HG03095 (cell line): ENCODE results near the gene SIGLEC1.

ENCODE experiments used
- ATAC-seq: cut with Tn5 transposase; IDR thresholded peaks from one replicate; pipeline ENCODE4 v1.9.1; 2021; ENCODE audit warnings: moderate library complexity; ENCODE audit not compliant: unreplicated experiment

The SIGLEC1 gene

GRCh38 chr20:3712279-3712873 is at the start of gene SIGLEC1:
SIGLEC1 (minus strand) TSS chr20:3712600; CDS start chr20:3707128, 5,472 bp downstream.
- no peak for ATAC-seq

GRCh38 chr20:3760655-3761348 is 48.4 kb upstream of the SIGLEC1 start:
- ATAC-seq = no peak

GRCh38 chr20:3759884-3760283 is 47.5 kb upstream of the SIGLEC1 start:
- ATAC-seq = no peak

GRCh38 chr20:3759316-3759823 is 47.0 kb upstream of the SIGLEC1 start:
- no peak for ATAC-seq

- ATAC-seq = no peak
Measured at GRCh38 chr20:3758566-3758965, 46.2 kb upstream of the SIGLEC1 start.

- ATAC-seq = no peak
Measured at GRCh38 chr20:3757268-3757667, 44.9 kb upstream of the SIGLEC1 start.

GRCh38 chr20:3755814-3756480 is 43.5 kb upstream of the SIGLEC1 start:
- ATAC-seq = no peak

GRCh38 chr20:3755269-3755668 is 42.9 kb upstream of the SIGLEC1 start:
- ATAC-seq = no peak

- no peak for ATAC-seq
Measured at GRCh38 chr20:3754276-3754630, 41.9 kb upstream of the SIGLEC1 start.

GRCh38 chr20:3753501-3754275 is 41.3 kb upstream of the SIGLEC1 start:
- no peak for ATAC-seq

- no peak for ATAC-seq
Measured at GRCh38 chr20:3753098-3753497, 40.7 kb upstream of the SIGLEC1 start.

- no peak for ATAC-seq
Measured at GRCh38 chr20:3752386-3752759, 40.0 kb upstream of the SIGLEC1 start.

- ATAC-seq = no peak
Measured at GRCh38 chr20:3751675-3752385, 39.4 kb upstream of the SIGLEC1 start.

GRCh38 chr20:3751305-3751674 is 38.9 kb upstream of the SIGLEC1 start:
- ATAC-seq = no peak

GRCh38 chr20:3749689-3750531 is 37.5 kb upstream of the SIGLEC1 start:
- no peak for ATAC-seq

- no peak for ATAC-seq
Measured at GRCh38 chr20:3749087-3749688, 36.8 kb upstream of the SIGLEC1 start.

- no peak for ATAC-seq
Measured at GRCh38 chr20:3748073-3748472, 35.7 kb upstream of the SIGLEC1 start.

- ATAC-seq = no peak
Measured at GRCh38 chr20:3747471-3747870, 35.1 kb upstream of the SIGLEC1 start.

GRCh38 chr20:3745686-3746173 is 33.3 kb upstream of the SIGLEC1 start:
- ATAC-seq = no peak
